H1 (cell line): ENCODE measurements around the gene APOC3. TPM values are rescaled to one million over a fixed set of nuclear protein-coding genes. Genes with fewer than 3 reads are reported as not detected.

ENCODE experiments used
- CBX5 ChIP-seq: fragments of 300-800, 300-1000 bp; sonication (generic); IDR thresholded peaks from 2 replicates; pipeline ENCODE4 v1.7.1; 2016; ENCODE audit warnings: antibody characterized with exemption, low read length, low read depth
- CREB1 ChIP-seq: IDR thresholded peaks from 2 replicates; pipeline ENCODE4 v1.6.1; 2012; ENCODE audit warnings: inconsistent platforms
- GABPA ChIP-seq: IDR thresholded peaks from 2 replicates; pipeline ENCODE4 v1.6.1; 2011; ENCODE audit warnings: mild to moderate bottlenecking, low read length, moderate library complexity, borderline replicate concordance; ENCODE audit not compliant: insufficient read depth
- KDM5A ChIP-seq: fragments of 200-600 bp; IDR thresholded peaks from 2 replicates; pipeline ENCODE4 v1.7.1; 2012; ENCODE audit warnings: mild to moderate bottlenecking, low read length, inconsistent platforms, mixed read lengths
- PHF8 ChIP-seq: fragments of 200-600 bp; sonication (generic); conservative IDR thresholded peaks from 2 replicates; pipeline ENCODE4 v1.7.1; 2012; ENCODE audit warnings: low read depth, mild to moderate bottlenecking, inconsistent platforms, low read length, moderate library complexity
- POLR2A ChIP-seq, 2 experiments: IDR thresholded peaks; 1 replicate in 1 of 2; 2 replicates in 1 of 2; pipeline ENCODE4 v1.6.1; 2011; ENCODE audit warnings: low read depth in 2 of 2, low read length in 2 of 2, mild to moderate bottlenecking in 2 of 2; ENCODE audit errors: control extremely low read depth in 1 of 2
- RAD21 ChIP-seq, 2 experiments: IDR thresholded peaks in 1 of 2; conservative IDR thresholded peaks in 1 of 2; 2 replicates each; pipeline ENCODE4 v1.6.1; 2011; ENCODE audit warnings: low read depth in 2 of 2, low read length in 2 of 2, improper control_type of control experiment in 1 of 2, inconsistent platforms in 1 of 2, mild to moderate bottlenecking in 1 of 2, moderate library complexity in 1 of 2
- SAP30 ChIP-seq: fragments of 300-600 bp; sonication (generic); IDR thresholded peaks from 2 replicates; pipeline ENCODE4 v1.7.1; 2012; ENCODE audit warnings: low read length, moderate library complexity, mild to moderate bottlenecking, inconsistent platforms; ENCODE audit not compliant: insufficient read depth, insufficient replicate concordance
- SIN3A ChIP-seq, 2 experiments: IDR thresholded peaks in 1 of 2; conservative IDR thresholded peaks in 1 of 2; 2 replicates each; pipeline ENCODE4 v1.6.1; 2011 to 2012; ENCODE audit warnings: low read length in 2 of 2, improper control_type of control experiment in 1 of 2, low read depth in 1 of 2, mild to moderate bottlenecking in 1 of 2
- SP1 ChIP-seq: IDR thresholded peaks from 2 replicates; pipeline ENCODE4 v1.6.1; 2011; ENCODE audit warnings: low read depth, low read length
- TAF1 ChIP-seq: IDR thresholded peaks from 2 replicates; pipeline ENCODE4 v1.6.1; 2011; ENCODE audit warnings: mild to moderate bottlenecking, low read depth, low read length
- TBP ChIP-seq: IDR thresholded peaks from 2 replicates; pipeline ENCODE4 v1.6.1; 2011; ENCODE audit warnings: low read depth, low read length, improper control_type of control experiment
- polyA plus RNA-seq, 7 experiments: library from polyadenylated mRNA; depleted of rRNA in 3 of 7; stranded (reverse) in 5 of 7; unstranded in 2 of 7; fragments of >200 nt in 5 of 7; fragments of 200-250 nt in 2 of 7; gene quantifications; 1 replicate in 5 of 7; 2 replicates in 1 of 7; 4 replicates in 1 of 7; pipeline versions ENCODE4 v1.2.1 to v1.2.3, GENCODE V29; 2011 to 2013; ENCODE audit warnings: missing spikeins in 2 of 7, mixed read lengths in 2 of 7
- total RNA-seq: library from RNA; stranded (reverse); fragmentation: NEBNext Ultra II Directional; extraction: Animal tissue kit (Norgen Biotek cat#: 25700); gene quantifications from 2 replicates; pipeline ENCODE4 v1.2.1, GENCODE V29; 2021
- TF ChIP-seq, protein P1 (sequence below), 3 experiments: IDR thresholded peaks; 1 replicate in 2 of 3; 2 replicates in 1 of 3; pipeline versions ENCODE4 v1.5.1 to v1.6.1; 2011; ENCODE audit warnings: low read length in 3 of 3, mild to moderate bottlenecking in 3 of 3, inconsistent platforms in 2 of 3, low read depth in 1 of 3, moderate library complexity in 1 of 3; ENCODE audit not compliant: insufficient read depth in 1 of 3; ENCODE audit errors: control extremely low read depth in 1 of 3

APOC3 gene
- total and polyA plus RNA-seq, 2 of the 8 experiments (the other 6 are each of a cell fraction or from before 2014, with no cell fraction given), result not detected

DNA sequence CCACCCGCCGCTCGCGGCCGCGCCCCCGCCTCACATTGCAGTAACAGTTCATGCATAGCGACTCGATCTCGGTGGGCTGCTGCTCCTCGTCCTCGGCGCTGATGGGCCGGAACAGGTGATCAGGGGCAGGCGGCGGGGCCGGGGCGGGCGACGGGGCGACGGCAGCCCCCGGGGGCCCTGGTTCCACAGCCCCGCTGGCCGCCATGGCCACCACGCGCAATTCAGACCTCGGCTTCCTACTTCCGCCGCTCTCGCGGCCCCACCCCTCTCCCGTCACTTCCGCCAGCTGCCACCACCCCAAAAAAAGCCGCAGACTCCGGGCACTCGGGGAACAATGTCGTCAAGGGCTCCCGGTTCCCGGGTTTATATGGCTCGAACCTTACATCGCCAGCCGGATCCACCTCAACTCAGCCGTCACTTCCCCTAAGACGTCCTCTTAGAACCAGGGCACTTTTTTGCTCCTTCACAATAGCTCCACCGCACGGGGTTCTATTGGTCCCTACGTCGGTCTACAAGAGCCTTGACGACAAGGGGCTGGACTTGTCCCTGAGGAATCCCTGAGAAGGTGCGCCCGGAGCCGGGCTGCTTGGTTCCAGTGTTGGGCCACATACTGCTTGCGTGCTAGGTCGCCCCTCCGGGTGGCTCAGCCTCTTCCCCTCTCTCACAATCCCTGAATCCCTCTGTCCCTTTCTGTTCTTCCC lies 41.8 kb upstream of the APOC3 start, which contains the start of gene ZPR1 (continued):
- TF ChIP-seq SIN3A (conservative IDR thresholded peaks at IDR 0.05 in 1 of 2, IDR thresholded peaks at IDR 0.05 in 1 of 2; ENCODE audit: low read depth in 1 of 2, low read length in 2 of 2) (peak; percentile 88; a peak in 2 of 4 replicates), PHF8 (peak; percentile 96), POLR2A (IDR thresholded peaks at IDR 0.05; ENCODE audit: control extremely low read depth in 1 of 2, low read depth in 2 of 2, low read length in 2 of 2) (peak in 1 of 2 experiments; percentile 84; a peak in 2 of 3 replicates), CBX5 (no peak), SP1 (0 out of 2 replicates have a peak, but pooled peaks have one; percentile 7), GABPA (peak; percentile 84; the same call in 1 of the 2 replicates), KDM5A (0 out of 2 replicates have a peak, but pooled peaks have one; percentile 14), TAF1 (peak; percentile 65; the same call in 1 of the 2 replicates), SAP30 (peak; percentile 56), RAD21 (IDR thresholded peaks at IDR 0.05 in 1 of 2, conservative IDR thresholded peaks at IDR 0.05 in 1 of 2; ENCODE audit: low read depth in 2 of 2, low read length in 2 of 2) (no peak), TBP (0 out of 2 replicates have a peak, but pooled peaks have one; percentile 29), CREB1 (peak; percentile 72)
- TF ChIP-seq, protein P1, sequence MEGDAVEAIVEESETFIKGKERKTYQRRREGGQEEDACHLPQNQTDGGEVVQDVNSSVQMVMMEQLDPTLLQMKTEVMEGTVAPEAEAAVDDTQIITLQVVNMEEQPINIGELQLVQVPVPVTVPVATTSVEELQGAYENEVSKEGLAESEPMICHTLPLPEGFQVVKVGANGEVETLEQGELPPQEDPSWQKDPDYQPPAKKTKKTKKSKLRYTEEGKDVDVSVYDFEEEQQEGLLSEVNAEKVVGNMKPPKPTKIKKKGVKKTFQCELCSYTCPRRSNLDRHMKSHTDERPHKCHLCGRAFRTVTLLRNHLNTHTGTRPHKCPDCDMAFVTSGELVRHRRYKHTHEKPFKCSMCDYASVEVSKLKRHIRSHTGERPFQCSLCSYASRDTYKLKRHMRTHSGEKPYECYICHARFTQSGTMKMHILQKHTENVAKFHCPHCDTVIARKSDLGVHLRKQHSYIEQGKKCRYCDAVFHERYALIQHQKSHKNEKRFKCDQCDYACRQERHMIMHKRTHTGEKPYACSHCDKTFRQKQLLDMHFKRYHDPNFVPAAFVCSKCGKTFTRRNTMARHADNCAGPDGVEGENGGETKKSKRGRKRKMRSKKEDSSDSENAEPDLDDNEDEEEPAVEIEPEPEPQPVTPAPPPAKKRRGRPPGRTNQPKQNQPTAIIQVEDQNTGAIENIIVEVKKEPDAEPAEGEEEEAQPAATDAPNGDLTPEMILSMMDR (IDR thresholded peaks at IDR 0.05; ENCODE audit: control extremely low read depth in 1 of 3, insufficient read depth in 1 of 3, low read depth in 1 of 3, low read length in 3 of 3), result no peak; a peak in 1 of 4 replicates
- TF ChIP-seq, all 59 proteins: peak for 17
